HepG2 (cell line): ENCODE measurements around the gene CRIM1. TPM values are rescaled to one million over a fixed set of nuclear protein-coding genes. Genes with fewer than 3 reads are reported as not detected.

ENCODE experiments used
- ADNP ChIP-seq: sonication (generic); formaldehyde crosslinking; IDR thresholded peaks from 2 replicates; pipeline ENCODE4 v1.4.0; 2020; ENCODE audit warnings: missing genetic modification reagents
- AGO2 ChIP-seq: fragments of 200-400 bp; formaldehyde crosslinking; optimal IDR thresholded peaks from 2 replicates; pipeline ENCODE3; 2017; ENCODE audit warnings: mild to moderate bottlenecking, low read depth, low read length, moderate library complexity
- BATF2 ChIP-seq: sonication (generic); formaldehyde crosslinking; IDR thresholded peaks from 2 replicates; pipeline ENCODE4 v1.8.0; 2022; ENCODE audit warnings: mild to moderate bottlenecking, missing genetic modification reagents, moderate library complexity
- BCL6 ChIP-seq: IDR thresholded peaks from 2 replicates; pipeline ENCODE4 v1.6.1; 2016; ENCODE audit warnings: missing genetic modification reagents, missing compliant biosample characterization
- CREM ChIP-seq, 2 experiments: sonication (generic) in 1 of 2; formaldehyde crosslinking in 1 of 2; IDR thresholded peaks; 2 replicates each; pipeline versions ENCODE4 v1.4.0 to v1.6.1; 2016 to 2020; ENCODE audit warnings: antibody characterized with exemption in 1 of 2, mild to moderate bottlenecking in 1 of 2, missing genetic modification reagents in 1 of 2
- ELF3 ChIP-seq: IDR thresholded peaks from 2 replicates; pipeline ENCODE4 v1.6.1; 2016; ENCODE audit warnings: missing genetic modification reagents, missing compliant biosample characterization
- GFI1 ChIP-seq: sonication (generic); formaldehyde crosslinking; IDR thresholded peaks from 2 replicates; pipeline ENCODE4 v1.5.0; 2020; ENCODE audit warnings: missing genetic modification reagents, mild to moderate bottlenecking, borderline replicate concordance
- JDP2 ChIP-seq: sonication (generic); formaldehyde crosslinking; IDR thresholded peaks from 2 replicates; pipeline ENCODE4 v1.8.1; 2022; ENCODE audit warnings: missing genetic modification reagents, borderline replicate concordance
- KDM4B ChIP-seq: sonication (generic); formaldehyde crosslinking; IDR thresholded peaks from 2 replicates; pipeline ENCODE4 v1.4.0; 2020; ENCODE audit warnings: missing genetic modification reagents
- MAX ChIP-seq: IDR thresholded peaks from 2 replicates; pipeline ENCODE4 v1.6.1; 2012; ENCODE audit warnings: inconsistent platforms
- RBM39 ChIP-seq: fragments of 200-400 bp; formaldehyde crosslinking; IDR thresholded peaks from one replicate; pipeline ENCODE4 v1.6.1; 2018; ENCODE audit warnings: antibody characterized with exemption, mild to moderate bottlenecking, low read depth, low read length; ENCODE audit not compliant: poor library complexity, severe bottlenecking
- RFX3 ChIP-seq: IDR thresholded peaks from 2 replicates; pipeline ENCODE4 v1.6.1; 2016; ENCODE audit warnings: missing biosample characterization, missing genetic modification reagents
- TFDP1 ChIP-seq: IDR thresholded peaks from 2 replicates; pipeline ENCODE4 v1.6.1; 2016; ENCODE audit warnings: missing compliant biosample characterization, missing genetic modification reagents, borderline replicate concordance
- TRIM22 ChIP-seq: fragments of 450-650 bp; IDR thresholded peaks from 2 replicates; pipeline ENCODE4 v1.6.1; 2017
- ZNF556 ChIP-seq: sonication (generic); formaldehyde crosslinking; IDR thresholded peaks from 2 replicates; pipeline ENCODE4 v1.4.0; 2020; ENCODE audit warnings: mild to moderate bottlenecking, missing genetic modification reagents, borderline replicate concordance
- ZNF580 ChIP-seq: IDR thresholded peaks from 2 replicates; pipeline ENCODE4 v1.6.1; 2016; ENCODE audit warnings: low read depth, borderline replicate concordance
- ZNF687 ChIP-seq: sonication (generic); formaldehyde crosslinking; IDR thresholded peaks from 2 replicates; pipeline ENCODE4 v1.5.1; 2020; ENCODE audit warnings: mild to moderate bottlenecking, missing genetic modification reagents, moderate library complexity
- polyA plus RNA-seq, 8 experiments: library from polyadenylated mRNA; depleted of rRNA in 3 of 8; stranded (reverse) in 7 of 8; unstranded in 1 of 8; fragments of >200 nt; fragmentation: Illumina TruSeq in 4 of 8; extraction: Trizol in 4 of 8; gene quantifications; 2 replicates each; pipeline versions ENCODE4 v1.2.1 to v1.2.3, GENCODE V29; 2011 to 2016; ENCODE audit warnings: low read depth in 4 of 8, missing spikeins in 1 of 8, mixed read lengths in 1 of 8; ENCODE audit not compliant: insufficient read depth in 1 of 8
- total RNA-seq, 5 experiments: library from RNA; depleted of rRNA; stranded (reverse); fragments of >200 nt; fragmentation: Illumina TruSeq; extraction: Trizol; gene quantifications; 2 replicates each; pipeline ENCODE4 v1.2.3, GENCODE V29; 2016; ENCODE audit warnings: low read depth in 1 of 5

CRIM1 gene
- total and polyA plus RNA-seq, 2 of the 13 experiments (the other 11 are each of a cell fraction or from before 2014, with no cell fraction given), result 39.1 to 69.9 TPM

GRCh38 chr2:36356990-36357846 is 1.6 kb downstream of the CRIM1 start (continued):
- 0 out of 2 replicates have a peak, but pooled peaks have one; percentile 24 for TF ChIP-seq ZNF580
- TF ChIP-seq RBM39, result no peak
- no peak for TF ChIP-seq RFX3 (CRISPR knock-in tag)
- TF ChIP-seq MAX, result peak; percentile 69
- peak; percentile 7 for TF ChIP-seq AGO2
- TF ChIP-seq ELF3 (CRISPR knock-in tag), result no peak; the same call in none of the 2 replicates
- TF ChIP-seq BATF2 (CRISPR knock-in tag), result 0 out of 2 replicates have a peak, but pooled peaks have one; percentile 27
- TF ChIP-seq TFDP1, result peak; percentile 55; the same call in 1 of the 2 replicates
- TF ChIP-seq BCL6 (CRISPR knock-in tag), result peak; percentile 27; the same call in 1 of the 2 replicates
- no peak for TF ChIP-seq JDP2 (CRISPR knock-in tag)
- no peak for TF ChIP-seq ADNP
- peak; percentile 42; the same call in 1 of the 2 replicates for TF ChIP-seq GFI1 (CRISPR knock-in tag)
- TF ChIP-seq ZNF687 (CRISPR knock-in tag), result peak; percentile 91
- 0 out of 2 replicates have a peak, but pooled peaks have one; percentile 59 for TF ChIP-seq ZNF556
- no peak for TF ChIP-seq TRIM22
- no peak for TF ChIP-seq KDM4B (CRISPR knock-in tag)
- TF ChIP-seq CREM (IDR thresholded peaks at IDR 0.05), result peak; percentile 10; the same call in 1 of the 2 replicates
- no peak for TF ChIP-seq CREM (CRISPR knock-in tag; IDR thresholded peaks at IDR 0.05)
